ENCODE data around the gene TTC39B. TPM values are rescaled to one million over a fixed set of nuclear protein-coding genes. Genes with fewer than 3 reads are reported as not detected.
"Not testable (repeated sequence)": the region's sequence is repeated elsewhere in the genome, so short reads cannot be mapped to it uniquely, and the experiment has no call there.

The TTC39B gene
- total RNA-seq = 20.3 and 22.2 TPM in 2 replicates

- H3K27me3 Mint-ChIP-seq = no peaks in the 10 kb centered on the region
- DNase-seq = peak; percentile 96
- peaks cover 16% of the 10 kb centered on the region for H3K36me3 Mint-ChIP-seq (ENCODE audit: low read depth)
- intact Hi-C loops (cut with micrococcal nuclease) = loop anchor here (1.0 kb wide), 1 partner anchor 115 kb away; the partner anchor contains the start of gene SNAPC3
- peak within 1 kb of the TSS; percentile 99 for H3K4me3 Mint-ChIP-seq
- H3K27ac Mint-ChIP-seq = peak within 1 kb of the TSS; percentile 97
- peaks cover 51% of the 10 kb centered on the region for H3K4me1 Mint-ChIP-seq
- no peaks in the 10 kb centered on the region for H3K9me3 Mint-ChIP-seq
Observed at GRCh38 chr9:15306757-15307522, at the start of gene TTC39B. Gene TTC39B (minus strand): TSS chr9:15307216. CDS start chr9:15307125, 91 bp downstream.

DNA sequence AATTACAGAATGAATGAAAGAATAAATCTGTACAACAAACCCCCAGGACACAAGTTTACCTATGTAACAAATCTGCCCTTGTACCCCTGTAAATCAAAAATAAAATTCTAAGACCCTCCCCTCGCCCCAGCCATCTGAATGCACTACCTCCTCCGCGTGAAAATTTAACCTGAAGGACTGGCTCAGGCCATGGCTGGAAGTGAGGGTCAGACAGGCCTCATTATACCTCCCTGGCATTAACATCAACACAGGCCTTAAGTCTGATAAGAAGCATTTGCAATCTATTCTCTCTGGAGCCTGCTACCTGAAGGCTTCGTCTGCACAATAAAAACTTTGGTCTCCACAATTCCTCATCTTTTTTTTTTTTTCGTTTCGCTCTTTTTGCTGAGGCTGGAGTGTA is 48.7 kb upstream of the TTC39B start:
- intact Hi-C loops (cut with micrococcal nuclease) = loop anchor here (2.0 to 5.0 kb wide), 2 partner anchors 67 to 78 kb away; partner anchors contain the start of gene SNAPC3
- Mint-ChIP-seq H3K4me3 (no peak overlapping the region), H3K36me3 (ENCODE audit: low read depth) (no peaks in the 10 kb centered on the region), H3K4me1 (peaks cover 14% of the 10 kb centered on the region), H3K9me3 (no peaks in the 10 kb centered on the region), H3K27me3 (peaks cover 2% of the 10 kb centered on the region), H3K27ac (no peak overlapping the region)
- no peak for DNase-seq

GRCh38 chr9:15354713-15355112 is 47.7 kb upstream of the TTC39B start:
- H3K36me3 Mint-ChIP-seq (ENCODE audit: low read depth) = no peaks in the 10 kb centered on the region
- H3K27me3 Mint-ChIP-seq = peaks cover 2% of the 10 kb centered on the region
- H3K27ac Mint-ChIP-seq = no peak overlapping the region
- no peaks in the 10 kb centered on the region for H3K9me3 Mint-ChIP-seq
- DNase-seq = peak; percentile 62
- peaks cover 14% of the 10 kb centered on the region for H3K4me1 Mint-ChIP-seq
- H3K4me3 Mint-ChIP-seq = no peak overlapping the region
- intact Hi-C loops (cut with micrococcal nuclease) = loop anchor here (5.0 kb wide), 2 partner anchors 57 to 77 kb away; no protein-coding TSS in a partner anchor

DNA sequence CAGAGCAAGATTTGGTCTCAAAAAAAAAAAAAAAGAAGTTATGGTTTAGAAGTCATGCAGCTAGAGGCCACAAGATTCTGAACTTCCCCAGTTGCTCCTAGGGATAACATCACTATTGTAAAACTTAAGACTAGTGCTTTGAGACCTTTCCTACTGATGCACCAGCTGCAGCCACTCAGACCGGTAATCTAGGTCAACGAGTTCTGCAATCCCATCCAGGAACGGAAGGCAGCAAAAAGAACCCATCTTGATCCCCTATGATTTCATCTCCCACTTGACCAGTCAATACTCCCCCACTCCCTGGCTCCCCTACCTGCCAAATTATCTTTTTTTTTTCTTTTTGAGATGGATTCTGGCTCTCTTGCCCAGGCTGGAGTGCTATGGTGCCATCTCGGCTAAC is 46.9 kb upstream of the TTC39B start:
- H3K4me3 Mint-ChIP-seq = no peak overlapping the region
- DNase-seq = no peak
- no peaks in the 10 kb centered on the region for H3K9me3 Mint-ChIP-seq
- no peaks in the 10 kb centered on the region for H3K36me3 Mint-ChIP-seq (ENCODE audit: low read depth)
- intact Hi-C loops (cut with micrococcal nuclease) = loop anchor here (5.0 kb wide), 1 partner anchor 57 kb away; no protein-coding TSS in a partner anchor
- H3K27ac Mint-ChIP-seq = no peak overlapping the region
- H3K27me3 Mint-ChIP-seq = peaks cover 2% of the 10 kb centered on the region
- H3K4me1 Mint-ChIP-seq = peaks cover 14% of the 10 kb centered on the region

- no peaks in the 10 kb centered on the region for H3K36me3 Mint-ChIP-seq (ENCODE audit: low read depth)
- H3K4me3 Mint-ChIP-seq = no peak overlapping the region
- no peak overlapping the region for H3K27ac Mint-ChIP-seq
- no peaks in the 10 kb centered on the region for H3K9me3 Mint-ChIP-seq
- intact Hi-C loops (cut with micrococcal nuclease) = loop anchor here (5.0 kb wide), 1 partner anchor 55 kb away; no protein-coding TSS in a partner anchor
- no peak for DNase-seq
- no peaks in the 10 kb centered on the region for H3K27me3 Mint-ChIP-seq
- H3K4me1 Mint-ChIP-seq = peaks cover 14% of the 10 kb centered on the region
Observed at GRCh38 chr9:15352306-15352705, 45.3 kb upstream of the TTC39B start.

GRCh38 chr9:15349892-15350761 is 43.1 kb upstream of the TTC39B start:
- Mint-ChIP-seq H3K4me3 (no peak overlapping the region), H3K9me3 (no peaks in the 10 kb centered on the region), H3K4me1 (peaks cover 10% of the 10 kb centered on the region), H3K27me3 (no peaks in the 10 kb centered on the region), H3K27ac (no peak overlapping the region), H3K36me3 (ENCODE audit: low read depth) (no peaks in the 10 kb centered on the region)
- no peak for DNase-seq
- intact Hi-C loops (cut with micrococcal nuclease) = loop anchor here (5.0 kb wide), 1 partner anchor 53 kb away; no protein-coding TSS in a partner anchor

GRCh38 chr9:15346837-15347236 is 39.8 kb upstream of the TTC39B start:
- Mint-ChIP-seq H3K27me3 (no peaks in the 10 kb centered on the region), H3K27ac (no peak overlapping the region)

GRCh38 chr9:15344191-15344590 is 37.2 kb upstream of the TTC39B start:
- intact Hi-C loops (cut with micrococcal nuclease) = no loop called here
- Mint-ChIP-seq H3K27ac (no peak overlapping the region), H3K9me3 (peaks cover 10% of the 10 kb centered on the region), H3K4me3 (no peak overlapping the region), H3K36me3 (ENCODE audit: low read depth) (no peaks in the 10 kb centered on the region), H3K4me1 (no peaks in the 10 kb centered on the region), H3K27me3 (peaks cover 3% of the 10 kb centered on the region)
- no peak for DNase-seq

More at GRCh38 chr9:15346837-15347236, 39.8 kb upstream of the TTC39B start:
- intact Hi-C loops (cut with micrococcal nuclease) = no loop called here
- Mint-ChIP-seq H3K4me1 (peaks cover 4% of the 10 kb centered on the region), H3K9me3 (peaks cover 3% of the 10 kb centered on the region), H3K4me3 (no peak overlapping the region), H3K36me3 (ENCODE audit: low read depth) (no peaks in the 10 kb centered on the region)
- no peak for DNase-seq

- intact Hi-C loops (cut with micrococcal nuclease) = no loop called here
- Mint-ChIP-seq H3K4me3 (no peak overlapping the region), H3K9me3 (no peaks in the 10 kb centered on the region), H3K27ac (no peak overlapping the region), H3K27me3 (peaks cover 21% of the 10 kb centered on the region), H3K4me1 (no peaks in the 10 kb centered on the region), H3K36me3 (ENCODE audit: low read depth) (no peaks in the 10 kb centered on the region)
- DNase-seq = no peak
Observed at GRCh38 chr9:15333376-15333881, 26.4 kb upstream of the TTC39B start.

DNA sequence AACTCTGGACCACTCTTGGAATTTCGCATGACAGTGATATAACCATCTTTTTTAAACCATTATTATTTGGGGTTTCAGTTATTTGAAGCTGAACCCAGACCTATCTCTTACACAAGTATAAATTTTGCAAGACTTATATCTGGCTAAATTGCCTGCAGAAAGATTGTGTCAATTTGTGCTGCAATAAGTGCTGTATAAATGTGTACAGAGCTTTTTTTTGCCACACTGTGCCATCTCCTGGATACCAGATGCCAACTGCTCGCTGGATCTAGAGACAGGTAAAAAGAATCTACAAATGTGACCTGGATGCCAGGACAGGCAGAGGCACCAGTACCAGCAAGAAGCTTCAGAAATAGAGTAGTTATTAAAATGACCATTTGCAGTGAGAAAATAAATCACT is 25.9 kb upstream of the TTC39B start:
- no peak overlapping the region for H3K27ac Mint-ChIP-seq
- H3K4me3 Mint-ChIP-seq = no peak overlapping the region
- no peaks in the 10 kb centered on the region for H3K4me1 Mint-ChIP-seq
- no peak for DNase-seq
- H3K36me3 Mint-ChIP-seq (ENCODE audit: low read depth) = no peaks in the 10 kb centered on the region
- intact Hi-C loops (cut with micrococcal nuclease) = no loop called here
- H3K9me3 Mint-ChIP-seq = no peaks in the 10 kb centered on the region
- peaks cover 20% of the 10 kb centered on the region for H3K27me3 Mint-ChIP-seq

DNA sequence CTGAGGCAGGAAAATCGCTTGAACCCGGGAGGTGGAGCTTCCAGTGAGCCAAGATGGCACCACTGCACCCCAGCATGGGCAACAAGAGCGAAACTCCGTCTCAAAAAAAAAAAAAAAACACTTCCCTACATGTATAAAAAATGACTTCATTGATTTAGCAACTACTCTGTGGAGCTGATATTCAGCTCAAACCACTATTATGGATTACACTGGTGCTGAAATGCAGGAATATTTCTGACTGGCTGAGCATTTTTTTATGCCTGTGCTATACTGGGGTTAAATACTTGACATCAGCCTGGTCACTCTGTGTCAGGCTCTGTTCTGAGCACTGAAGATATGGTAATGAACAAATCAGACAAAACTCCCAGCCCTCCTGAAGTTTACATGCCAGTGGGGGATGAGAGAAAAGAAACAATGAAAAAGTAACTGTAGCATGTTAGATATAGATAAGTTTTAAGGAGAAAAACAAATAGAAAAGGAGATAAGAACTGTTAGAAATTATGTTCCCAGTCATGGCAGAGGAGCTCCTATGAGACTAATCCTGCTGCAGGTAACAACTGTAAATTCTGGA is 22.6 kb upstream of the TTC39B start:
- no peaks in the 10 kb centered on the region for H3K4me1 Mint-ChIP-seq
- intact Hi-C loops (cut with micrococcal nuclease) = no loop called here
- peaks cover 4% of the 10 kb centered on the region for H3K9me3 Mint-ChIP-seq
- H3K27ac Mint-ChIP-seq = no peak overlapping the region
- no peaks in the 10 kb centered on the region for H3K36me3 Mint-ChIP-seq (ENCODE audit: low read depth)
- no peak overlapping the region for H3K4me3 Mint-ChIP-seq
- DNase-seq = no peak
- H3K27me3 Mint-ChIP-seq = peaks cover 14% of the 10 kb centered on the region

GRCh38 chr9:15328946-15329345 is 21.9 kb upstream of the TTC39B start:
- Mint-ChIP-seq H3K27me3 (peaks cover 11% of the 10 kb centered on the region), H3K27ac (no peak overlapping the region)

GRCh38 chr9:15322695-15323094 is 15.7 kb upstream of the TTC39B start:
- H3K9me3 Mint-ChIP-seq = peaks cover 20% of the 10 kb centered on the region
- H3K27me3 Mint-ChIP-seq; H3K36me3 Mint-ChIP-seq (ENCODE audit: low read depth); H3K4me1 Mint-ChIP-seq; intact Hi-C loops (cut with micrococcal nuclease); H3K4me3 Mint-ChIP-seq; H3K27ac Mint-ChIP-seq; DNase-seq: not testable (repeated sequence)

More at GRCh38 chr9:15328946-15329345, 21.9 kb upstream of the TTC39B start:
- DNase-seq = no peak
- intact Hi-C loops (cut with micrococcal nuclease) = no loop called here
- Mint-ChIP-seq H3K4me1 (no peaks in the 10 kb centered on the region), H3K9me3 (peaks cover 10% of the 10 kb centered on the region), H3K36me3 (ENCODE audit: low read depth) (no peaks in the 10 kb centered on the region), H3K4me3 (no peak overlapping the region)

Data from activated CD4-positive, alpha-beta T cell treated with anti-CD3 and anti-CD28 coated beads, Interleukin-2, amount 10 ng/mL, durations not matched to agents 24 days and 14 days (primary cell).